GM12878 (cell line): ENCODE data around the gene ATXN7L1. TPM values are rescaled to one million over a fixed set of nuclear protein-coding genes. Genes with fewer than 3 reads are reported as not detected.
A peak's percentile ranks its signal among the peaks of the same experiment; 100 is the strongest.

Experiments
- ATF7 ChIP-seq: fragments of 450-650 bp; IDR thresholded peaks from 2 replicates; pipeline ENCODE4 v1.6.1; 2016; ENCODE audit warnings: low read depth, mild to moderate bottlenecking
- BRCA1 ChIP-seq: IDR thresholded peaks from 2 replicates; pipeline ENCODE4 v1.6.1; 2011; ENCODE audit warnings: low read depth, low read length, improper control_type of control experiment
- DPF2 ChIP-seq: fragments of 450-650 bp; IDR thresholded peaks from 2 replicates; pipeline ENCODE4 v1.6.1; 2017; ENCODE audit warnings: mild to moderate bottlenecking
- HCFC1 ChIP-seq: fragments of 150-350 bp; IDR thresholded peaks from 2 replicates; pipeline ENCODE4 v1.6.1; 2014; ENCODE audit warnings: low read length
- LARP7 ChIP-seq: fragments of 450-650 bp; IDR thresholded peaks from 2 replicates; pipeline ENCODE4 v1.6.1; 2017; ENCODE audit warnings: mild to moderate bottlenecking
- POLR2AphosphoS2 ChIP-seq: IDR thresholded peaks from 2 replicates; pipeline ENCODE4 v1.6.1; 2011; ENCODE audit warnings: low read depth, mild to moderate bottlenecking, low read length, improper control_type of control experiment, moderate library complexity
- ZZZ3 ChIP-seq: IDR thresholded peaks from 2 replicates; pipeline ENCODE4 v1.6.1; 2011; ENCODE audit warnings: low read depth; ENCODE audit not compliant: control insufficient read depth, insufficient read length
- polyA plus RNA-seq, 11 experiments: library from polyadenylated mRNA; depleted of rRNA in 4 of 11; unstranded in 6 of 11; stranded (reverse) in 5 of 11; fragments of >200 nt; fragmentation: Nextera tagmentation in 4 of 11; fragmentation: Illumina TruSeq in 1 of 11; extraction: Ambion mirVana in 4 of 11; extraction: Trizol in 1 of 11; gene quantifications; 1 replicate in 1 of 11; 2 replicates in 10 of 11; pipeline versions ENCODE4 v1.2.1 to v1.2.3, GENCODE V29; 2011 to 2016; ENCODE audit warnings: inconsistent platforms in 2 of 11, missing spikeins in 2 of 11, low read depth in 1 of 11
- total RNA-seq, 4 experiments: library from RNA; depleted of rRNA in 3 of 4; stranded (reverse); fragments of >200 nt in 3 of 4; fragmentation: Illumina TruSeq in 1 of 4; extraction: Trizol in 1 of 4; gene quantifications; 2 replicates each; pipeline versions ENCODE4 v1.2.1 to v1.2.3, GENCODE V29; 2013 to 2021
- TF ChIP-seq, protein P1 (sequence below): fragments of 150-350 bp; IDR thresholded peaks from 2 replicates; pipeline ENCODE4 v1.6.1; 2016; ENCODE audit warnings: low read depth, low read length
- TF ChIP-seq, protein P2 (sequence below): fragments of 450-650 bp; formaldehyde crosslinking; IDR thresholded peaks from 2 replicates; pipeline ENCODE4 v1.4.0; 2022; ENCODE audit warnings: mild to moderate bottlenecking, moderate library complexity
- TF ChIP-seq, protein P3 (sequence below): IDR thresholded peaks from 2 replicates; pipeline ENCODE4 v1.6.1; 2011; ENCODE audit warnings: low read depth, mild to moderate bottlenecking, low read length, moderate library complexity, borderline replicate concordance; ENCODE audit errors: extremely low read depth
- TF ChIP-seq, protein P4 (sequence below): fragments of 450-650 bp; IDR thresholded peaks from 2 replicates; pipeline ENCODE4 v1.6.1; 2014; ENCODE audit warnings: mild to moderate bottlenecking
- TF ChIP-seq, protein P5 (sequence below): fragments of 150-350 bp; IDR thresholded peaks from 2 replicates; pipeline ENCODE4 v1.6.1; 2014; ENCODE audit warnings: mild to moderate bottlenecking, low read depth, low read length
- TF ChIP-seq, protein P6 (sequence below): fragments of 450-650 bp; IDR thresholded peaks from 2 replicates; pipeline ENCODE4 v1.6.1; 2017; ENCODE audit warnings: mild to moderate bottlenecking

Gene ATXN7L1
- total and polyA plus RNA-seq, 10 of the 15 experiments (the other 5 are each of a cell fraction or from before 2014, with no cell fraction given), result 0.40 to 2.9 (median 1.2) TPM

DNA sequence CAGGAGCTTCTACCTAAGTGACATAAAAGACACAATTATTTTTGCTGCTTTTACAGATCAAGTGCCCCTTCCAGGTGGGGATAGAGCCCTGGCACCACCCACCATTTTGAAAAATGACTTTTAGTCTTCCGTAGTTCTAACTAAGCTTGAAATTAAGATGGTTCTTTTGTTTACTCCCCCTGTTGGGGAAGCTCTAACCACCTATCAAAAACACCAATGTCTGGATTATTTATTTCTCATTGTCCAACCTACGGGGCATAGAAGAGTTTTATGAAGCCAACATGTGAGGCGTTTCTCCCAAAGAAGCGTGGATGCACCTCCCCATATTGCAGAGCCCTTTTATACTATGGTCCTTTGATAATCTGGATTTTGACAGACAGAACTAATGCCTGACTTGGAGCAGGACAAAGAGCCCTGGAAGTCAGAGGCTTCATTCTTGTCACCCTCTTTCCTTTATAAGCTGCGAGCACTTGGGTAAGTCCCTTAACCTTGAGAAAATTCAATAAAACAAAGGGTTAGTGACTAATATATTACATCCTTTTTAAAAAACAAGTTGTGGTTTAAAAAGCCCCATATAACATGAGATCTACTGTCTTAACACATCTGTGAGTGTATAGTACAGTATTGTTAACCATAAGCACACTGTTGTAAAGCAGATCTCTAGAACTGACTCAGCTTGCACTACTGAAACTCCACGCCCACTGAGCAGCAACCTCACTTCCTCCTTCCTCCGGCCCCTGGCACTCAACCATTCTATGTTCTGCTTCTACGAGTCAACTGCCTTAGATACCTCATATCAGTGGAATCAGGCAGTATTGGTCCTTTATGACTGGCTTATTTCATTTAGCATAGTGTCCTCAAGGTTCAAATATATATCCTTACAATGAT lies 67.5 kb downstream of the ATXN7L1 start (continued):
- no peak for TF ChIP-seq ZZZ3
- TF ChIP-seq DPF2, result peak; percentile 99
- TF ChIP-seq, protein P1, sequence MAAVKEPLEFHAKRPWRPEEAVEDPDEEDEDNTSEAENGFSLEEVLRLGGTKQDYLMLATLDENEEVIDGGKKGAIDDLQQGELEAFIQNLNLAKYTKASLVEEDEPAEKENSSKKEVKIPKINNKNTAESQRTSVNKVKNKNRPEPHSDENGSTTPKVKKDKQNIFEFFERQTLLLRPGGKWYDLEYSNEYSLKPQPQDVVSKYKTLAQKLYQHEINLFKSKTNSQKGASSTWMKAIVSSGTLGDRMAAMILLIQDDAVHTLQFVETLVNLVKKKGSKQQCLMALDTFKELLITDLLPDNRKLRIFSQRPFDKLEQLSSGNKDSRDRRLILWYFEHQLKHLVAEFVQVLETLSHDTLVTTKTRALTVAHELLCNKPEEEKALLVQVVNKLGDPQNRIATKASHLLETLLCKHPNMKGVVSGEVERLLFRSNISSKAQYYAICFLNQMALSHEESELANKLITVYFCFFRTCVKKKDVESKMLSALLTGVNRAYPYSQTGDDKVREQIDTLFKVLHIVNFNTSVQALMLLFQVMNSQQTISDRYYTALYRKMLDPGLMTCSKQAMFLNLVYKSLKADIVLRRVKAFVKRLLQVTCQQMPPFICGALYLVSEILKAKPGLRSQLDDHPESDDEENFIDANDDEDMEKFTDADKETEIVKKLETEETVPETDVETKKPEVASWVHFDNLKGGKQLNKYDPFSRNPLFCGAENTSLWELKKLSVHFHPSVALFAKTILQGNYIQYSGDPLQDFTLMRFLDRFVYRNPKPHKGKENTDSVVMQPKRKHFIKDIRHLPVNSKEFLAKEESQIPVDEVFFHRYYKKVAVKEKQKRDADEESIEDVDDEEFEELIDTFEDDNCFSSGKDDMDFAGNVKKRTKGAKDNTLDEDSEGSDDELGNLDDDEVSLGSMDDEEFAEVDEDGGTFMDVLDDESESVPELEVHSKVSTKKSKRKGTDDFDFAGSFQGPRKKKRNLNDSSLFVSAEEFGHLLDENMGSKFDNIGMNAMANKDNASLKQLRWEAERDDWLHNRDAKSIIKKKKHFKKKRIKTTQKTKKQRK, result no peak
- peak; percentile 95 for TF ChIP-seq ATF7
- TF ChIP-seq, protein P2, sequence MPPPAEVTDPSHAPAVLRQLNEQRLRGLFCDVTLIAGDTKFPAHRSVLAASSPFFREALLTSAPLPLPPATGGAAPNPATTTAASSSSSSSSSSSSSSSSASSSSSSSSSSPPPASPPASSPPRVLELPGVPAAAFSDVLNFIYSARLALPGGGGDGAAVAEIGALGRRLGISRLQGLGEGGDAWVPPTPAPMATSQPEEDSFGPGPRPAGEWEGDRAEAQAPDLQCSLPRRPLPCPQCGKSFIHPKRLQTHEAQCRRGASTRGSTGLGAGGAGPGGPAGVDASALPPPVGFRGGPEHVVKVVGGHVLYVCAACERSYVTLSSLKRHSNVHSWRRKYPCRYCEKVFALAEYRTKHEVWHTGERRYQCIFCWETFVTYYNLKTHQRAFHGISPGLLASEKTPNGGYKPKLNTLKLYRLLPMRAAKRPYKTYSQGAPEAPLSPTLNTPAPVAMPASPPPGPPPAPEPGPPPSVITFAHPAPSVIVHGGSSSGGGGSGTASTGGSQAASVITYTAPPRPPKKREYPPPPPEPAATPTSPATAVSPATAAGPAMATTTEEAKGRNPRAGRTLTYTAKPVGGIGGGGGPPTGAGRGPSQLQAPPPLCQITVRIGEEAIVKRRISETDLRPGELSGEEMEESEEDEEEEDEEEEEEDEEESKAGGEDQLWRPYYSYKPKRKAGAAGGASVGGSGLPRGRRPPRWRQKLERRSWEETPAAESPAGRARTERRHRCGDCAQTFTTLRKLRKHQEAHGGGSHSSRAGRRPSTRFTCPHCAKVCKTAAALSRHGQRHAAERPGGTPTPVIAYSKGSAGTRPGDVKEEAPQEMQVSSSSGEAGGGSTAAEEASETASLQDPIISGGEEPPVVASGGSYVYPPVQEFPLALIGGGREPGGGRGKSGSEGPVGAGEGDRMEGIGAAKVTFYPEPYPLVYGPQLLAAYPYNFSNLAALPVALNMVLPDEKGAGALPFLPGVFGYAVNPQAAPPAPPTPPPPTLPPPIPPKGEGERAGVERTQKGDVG (CRISPR knock-in tag), result no peak
- TF ChIP-seq POLR2AphosphoS2, result 0 out of 2 replicates have a peak, but pooled peaks have one; percentile 20
- TF ChIP-seq, protein P3, sequence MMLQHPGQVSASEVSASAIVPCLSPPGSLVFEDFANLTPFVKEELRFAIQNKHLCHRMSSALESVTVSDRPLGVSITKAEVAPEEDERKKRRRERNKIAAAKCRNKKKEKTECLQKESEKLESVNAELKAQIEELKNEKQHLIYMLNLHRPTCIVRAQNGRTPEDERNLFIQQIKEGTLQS, result no peak
- TF ChIP-seq, protein P4, sequence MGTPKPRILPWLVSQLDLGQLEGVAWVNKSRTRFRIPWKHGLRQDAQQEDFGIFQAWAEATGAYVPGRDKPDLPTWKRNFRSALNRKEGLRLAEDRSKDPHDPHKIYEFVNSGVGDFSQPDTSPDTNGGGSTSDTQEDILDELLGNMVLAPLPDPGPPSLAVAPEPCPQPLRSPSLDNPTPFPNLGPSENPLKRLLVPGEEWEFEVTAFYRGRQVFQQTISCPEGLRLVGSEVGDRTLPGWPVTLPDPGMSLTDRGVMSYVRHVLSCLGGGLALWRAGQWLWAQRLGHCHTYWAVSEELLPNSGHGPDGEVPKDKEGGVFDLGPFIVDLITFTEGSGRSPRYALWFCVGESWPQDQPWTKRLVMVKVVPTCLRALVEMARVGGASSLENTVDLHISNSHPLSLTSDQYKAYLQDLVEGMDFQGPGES, result no peak
- no peak for TF ChIP-seq HCFC1
- TF ChIP-seq, protein P5, sequence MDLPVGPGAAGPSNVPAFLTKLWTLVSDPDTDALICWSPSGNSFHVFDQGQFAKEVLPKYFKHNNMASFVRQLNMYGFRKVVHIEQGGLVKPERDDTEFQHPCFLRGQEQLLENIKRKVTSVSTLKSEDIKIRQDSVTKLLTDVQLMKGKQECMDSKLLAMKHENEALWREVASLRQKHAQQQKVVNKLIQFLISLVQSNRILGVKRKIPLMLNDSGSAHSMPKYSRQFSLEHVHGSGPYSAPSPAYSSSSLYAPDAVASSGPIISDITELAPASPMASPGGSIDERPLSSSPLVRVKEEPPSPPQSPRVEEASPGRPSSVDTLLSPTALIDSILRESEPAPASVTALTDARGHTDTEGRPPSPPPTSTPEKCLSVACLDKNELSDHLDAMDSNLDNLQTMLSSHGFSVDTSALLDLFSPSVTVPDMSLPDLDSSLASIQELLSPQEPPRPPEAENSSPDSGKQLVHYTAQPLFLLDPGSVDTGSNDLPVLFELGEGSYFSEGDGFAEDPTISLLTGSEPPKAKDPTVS, result no peak
- TF ChIP-seq, protein P6, sequence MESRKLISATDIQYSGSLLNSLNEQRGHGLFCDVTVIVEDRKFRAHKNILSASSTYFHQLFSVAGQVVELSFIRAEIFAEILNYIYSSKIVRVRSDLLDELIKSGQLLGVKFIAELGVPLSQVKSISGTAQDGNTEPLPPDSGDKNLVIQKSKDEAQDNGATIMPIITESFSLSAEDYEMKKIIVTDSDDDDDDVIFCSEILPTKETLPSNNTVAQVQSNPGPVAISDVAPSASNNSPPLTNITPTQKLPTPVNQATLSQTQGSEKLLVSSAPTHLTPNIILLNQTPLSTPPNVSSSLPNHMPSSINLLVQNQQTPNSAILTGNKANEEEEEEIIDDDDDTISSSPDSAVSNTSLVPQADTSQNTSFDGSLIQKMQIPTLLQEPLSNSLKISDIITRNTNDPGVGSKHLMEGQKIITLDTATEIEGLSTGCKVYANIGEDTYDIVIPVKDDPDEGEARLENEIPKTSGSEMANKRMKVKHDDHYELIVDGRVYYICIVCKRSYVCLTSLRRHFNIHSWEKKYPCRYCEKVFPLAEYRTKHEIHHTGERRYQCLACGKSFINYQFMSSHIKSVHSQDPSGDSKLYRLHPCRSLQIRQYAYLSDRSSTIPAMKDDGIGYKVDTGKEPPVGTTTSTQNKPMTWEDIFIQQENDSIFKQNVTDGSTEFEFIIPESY, result no peak
- no peak for TF ChIP-seq LARP7
- TF ChIP-seq BRCA1, result no peak
